Activated naive CD8-positive, alpha-beta T cell treated with anti-CD3 and anti-CD28 coated beads, Interleukin-2, amount 10 ng/mL, durations not matched to agents 7 days and 5 days (primary cell): Measurements from ENCODE around the gene EPHB4. TPM values are rescaled to one million over a fixed set of nuclear protein-coding genes. Genes with fewer than 3 reads are reported as not detected.

Source experiments
- ATAC-seq: fragments of 150-1000 bp; cut with Tn5 transposase; one replicate; pipeline ENCODE4 v1.10.0; 2021; ENCODE audit warnings: low read depth, moderate library complexity
- POLR2A ChIA-PET: fragments of 350-600 bp; sonication (Branson Sonifier 250); formaldehyde crosslinking; loops from one replicate; lab custom pipeline; 2021; ENCODE audit warnings: antibody characterized with exemption; lab: Charles Lee
- DNase-seq: peaks from one replicate; pipeline ENCODE4 v3.0.0; 2021
- H3K27ac Mint-ChIP-seq: one replicate; pipeline ENCODE4 v1.8.0; 2022; ENCODE audit warnings: mild to moderate bottlenecking, mixed read lengths
- H3K27me3 Mint-ChIP-seq: one replicate; pipeline ENCODE4 v1.8.0; 2022; ENCODE audit warnings: mild to moderate bottlenecking, moderate library complexity, mixed read lengths
- H3K36me3 Mint-ChIP-seq: one replicate; pipeline ENCODE4 v1.8.0; 2021; ENCODE audit warnings: mild to moderate bottlenecking, mixed read lengths
- H3K4me1 Mint-ChIP-seq: one replicate; pipeline ENCODE4 v1.8.0; 2021; ENCODE audit warnings: mixed read lengths
- H3K4me3 Mint-ChIP-seq: one replicate; pipeline ENCODE4 v1.8.0; 2022; ENCODE audit warnings: mild to moderate bottlenecking, moderate library complexity, mixed read lengths
- H3K9me3 Mint-ChIP-seq: one replicate; pipeline ENCODE4 v1.8.0; 2021; ENCODE audit warnings: mixed read lengths
- total RNA-seq, 2 experiments: library from RNA; stranded (reverse); gene quantifications; one replicate each; pipeline ENCODE4 v1.2.3, GENCODE V29; 2021

The EPHB4 gene
- total RNA-seq, 2 experiments from 2014 or later: 3.1 to 3.3 TPM

DNA sequence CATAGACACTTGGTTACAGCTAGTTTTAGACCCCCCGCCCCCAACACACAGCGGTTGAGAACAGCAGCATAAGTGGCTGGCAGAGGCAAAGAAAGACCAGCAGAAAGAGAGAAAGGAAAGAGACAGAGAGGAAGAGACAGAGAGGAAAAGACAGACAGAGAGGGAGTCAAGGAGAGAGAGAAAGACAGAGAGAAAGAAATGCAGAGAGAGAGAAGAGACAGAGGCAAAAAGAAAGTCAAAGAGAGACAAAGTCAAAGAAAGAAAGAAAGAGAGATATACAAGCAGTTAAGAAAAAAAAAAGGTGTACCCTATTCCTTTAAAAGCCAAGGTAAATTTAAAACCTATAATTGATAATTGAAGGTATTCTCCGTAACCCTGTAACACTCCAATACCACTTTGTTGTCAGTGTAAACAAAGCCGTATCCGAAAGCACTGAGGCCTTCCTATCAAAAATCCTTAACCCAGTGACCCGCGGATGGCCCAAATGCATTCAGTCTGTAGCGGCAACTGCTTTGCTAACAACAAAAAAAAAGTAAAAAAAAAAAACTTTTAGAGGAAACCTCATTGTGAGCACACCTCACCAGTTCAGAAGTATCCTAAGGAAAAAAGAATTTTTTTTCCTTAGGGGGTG, 13.3 kb upstream of the EPHB4 start:
- H3K4me1 Mint-ChIP-seq: peaks cover 12% of the 10 kb centered on the region
- POLR2A ChIA-PET: no interaction called here
- no peak overlapping the region for H3K4me3 Mint-ChIP-seq
- no peaks in the 10 kb centered on the region for H3K9me3 Mint-ChIP-seq
- H3K27me3 Mint-ChIP-seq: no peaks in the 10 kb centered on the region
- ATAC-seq (no peak), DNase-seq (no peak)
- H3K27ac Mint-ChIP-seq: no peak overlapping the region
- H3K36me3 Mint-ChIP-seq: no peaks in the 10 kb centered on the region

- no peak for DNase-seq
- H3K27ac Mint-ChIP-seq: no peak overlapping the region
- H3K4me3 Mint-ChIP-seq: no peak overlapping the region
- ATAC-seq: no peak
- H3K9me3 Mint-ChIP-seq: no peaks in the 10 kb centered on the region
- H3K36me3 Mint-ChIP-seq: peaks cover under 1% of the 10 kb centered on the region
- no peaks in the 10 kb centered on the region for H3K27me3 Mint-ChIP-seq
- peaks cover 12% of the 10 kb centered on the region for H3K4me1 Mint-ChIP-seq
- POLR2A ChIA-PET: no interaction called here
Observed at GRCh38 chr7:100839361-100839760, 12.0 kb upstream of the EPHB4 start.

DNA sequence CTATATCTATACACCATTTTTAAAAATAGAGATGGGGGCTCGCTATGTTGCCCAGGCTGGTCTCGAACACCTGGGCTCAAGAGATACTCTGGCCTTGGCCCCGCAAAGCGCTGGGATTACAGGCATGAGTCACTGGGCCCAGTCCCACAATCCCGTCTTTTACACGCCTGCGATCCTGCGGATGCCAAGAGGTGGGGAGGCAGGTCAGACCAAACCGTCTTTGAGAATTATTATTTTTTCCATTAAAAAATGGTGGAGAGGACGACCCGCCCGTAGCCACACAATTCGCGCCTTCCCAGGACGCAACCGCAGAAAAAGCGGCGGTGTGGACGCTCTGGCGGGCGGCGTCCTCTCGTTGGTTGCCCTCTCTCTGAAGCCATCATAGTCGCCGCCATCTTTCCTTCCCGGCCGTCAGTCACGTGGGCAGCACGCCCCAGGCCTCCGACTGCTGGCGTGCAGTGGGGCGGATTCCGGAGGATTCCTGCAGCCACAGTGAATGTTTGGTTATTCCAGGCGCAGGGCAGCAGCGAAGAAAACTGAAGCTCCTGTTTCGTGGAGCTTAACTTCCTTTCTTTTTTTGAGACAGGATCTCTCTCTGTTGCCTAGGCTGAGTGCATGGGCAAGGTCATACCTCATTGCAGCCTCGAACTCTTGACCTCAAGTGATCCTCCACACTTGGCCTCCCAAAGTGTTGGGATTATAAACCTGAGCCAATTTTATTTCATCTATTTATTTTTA, 9.9 kb upstream of the EPHB4 start:
- H3K9me3 Mint-ChIP-seq: no peaks in the 10 kb centered on the region
- H3K27me3 Mint-ChIP-seq: no peaks in the 10 kb centered on the region
- peaks cover 1% of the 10 kb centered on the region for H3K36me3 Mint-ChIP-seq
- peaks cover 12% of the 10 kb centered on the region for H3K4me1 Mint-ChIP-seq
- ATAC-seq (peak; percentile 95), DNase-seq (peak; percentile 73)
- H3K27ac Mint-ChIP-seq: peak overlapping the region; percentile 80
- POLR2A ChIA-PET: no interaction called here
- H3K4me3 Mint-ChIP-seq: peak overlapping the region; percentile 83

DNA sequence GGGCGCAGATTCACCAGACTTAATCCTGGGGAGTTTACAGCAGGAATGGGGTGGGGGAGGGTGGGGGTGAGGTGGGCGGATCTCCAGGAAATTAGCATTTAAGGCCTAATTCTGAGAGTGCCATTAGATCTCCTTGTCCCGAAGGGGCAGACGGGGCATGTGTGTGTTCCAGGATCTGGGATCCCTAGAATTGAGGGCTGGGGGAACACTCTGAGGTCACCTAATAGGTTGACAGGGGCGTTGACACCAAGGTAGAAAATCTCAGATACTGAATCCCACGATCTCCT, 9.4 kb upstream of the EPHB4 start:
- H3K36me3 Mint-ChIP-seq: peaks cover 1% of the 10 kb centered on the region
- DNase-seq (no peak), ATAC-seq (no peak)
- peak overlapping the region; percentile 83 for H3K4me3 Mint-ChIP-seq
- peaks cover 12% of the 10 kb centered on the region for H3K4me1 Mint-ChIP-seq
- H3K9me3 Mint-ChIP-seq: no peaks in the 10 kb centered on the region
- POLR2A ChIA-PET: interaction anchor here (0.6 to 1.0 kb wide), 2 partner anchors 20 to 52 kb away, joined by 3 to 4 read pairs; partner anchors contain the start of gene UFSP1
- H3K27me3 Mint-ChIP-seq: no peaks in the 10 kb centered on the region
- peak overlapping the region; percentile 80 for H3K27ac Mint-ChIP-seq

DNA sequence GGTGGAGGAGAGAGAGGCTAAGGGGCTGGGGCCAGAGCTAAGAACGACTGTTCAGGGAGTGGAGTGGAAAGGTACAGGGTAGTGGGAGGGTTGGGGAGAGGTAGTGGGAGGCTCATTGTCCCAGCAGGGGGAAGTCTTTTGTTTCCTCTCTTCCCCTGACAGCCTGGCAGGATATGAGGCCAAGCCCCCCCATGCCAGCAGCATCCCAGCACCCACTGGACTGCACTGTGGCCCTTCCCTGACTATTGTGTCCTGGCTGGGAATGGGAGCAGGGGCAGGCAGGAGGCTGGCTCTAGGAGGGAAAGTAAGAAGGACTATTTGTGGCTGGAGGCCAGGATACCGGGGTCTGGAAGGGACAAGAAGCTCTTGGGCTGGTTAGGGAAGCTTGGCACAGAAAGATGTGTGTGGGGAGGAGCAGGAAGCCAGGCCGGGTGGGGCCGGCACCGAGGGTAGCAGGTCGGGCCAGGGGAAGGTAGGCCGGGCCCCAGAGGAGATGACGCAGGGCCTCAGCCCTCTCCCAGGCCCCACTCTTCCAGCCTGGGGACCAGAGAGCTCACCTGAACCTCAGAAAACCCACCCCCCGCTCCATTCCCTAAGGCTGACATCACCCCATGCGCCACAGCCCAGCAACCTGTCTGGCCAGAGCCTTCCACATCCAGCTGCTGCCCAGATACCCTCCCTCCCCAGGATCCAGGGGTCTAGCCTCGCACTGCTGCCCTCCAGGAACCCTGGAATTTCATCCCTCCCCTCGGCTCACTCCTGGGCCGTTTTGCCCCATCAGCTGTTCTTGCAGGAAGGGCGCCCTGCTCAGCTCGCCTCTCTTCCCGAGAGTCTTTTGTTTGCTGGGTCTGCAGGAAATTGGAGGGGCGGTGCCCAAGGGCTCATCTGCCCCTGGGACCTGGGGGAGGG, 8.8 kb upstream of the EPHB4 start:
- Mint-ChIP-seq H3K9me3 (no peaks in the 10 kb centered on the region), H3K4me3 (peak overlapping the region; percentile 8), H3K27ac (peak overlapping the region; percentile 54), H3K36me3 (peaks cover 1% of the 10 kb centered on the region), H3K27me3 (no peaks in the 10 kb centered on the region), H3K4me1 (peaks cover 12% of the 10 kb centered on the region)
- DNase-seq (no peak), ATAC-seq (no peak)
- POLR2A ChIA-PET: interaction anchor here (0.6 to 1.1 kb wide), 3 partner anchors 21 to 53 kb away, joined by 3 to 4 read pairs (median 3); partner anchors contain the start of genes SRRT and UFSP1

DNA sequence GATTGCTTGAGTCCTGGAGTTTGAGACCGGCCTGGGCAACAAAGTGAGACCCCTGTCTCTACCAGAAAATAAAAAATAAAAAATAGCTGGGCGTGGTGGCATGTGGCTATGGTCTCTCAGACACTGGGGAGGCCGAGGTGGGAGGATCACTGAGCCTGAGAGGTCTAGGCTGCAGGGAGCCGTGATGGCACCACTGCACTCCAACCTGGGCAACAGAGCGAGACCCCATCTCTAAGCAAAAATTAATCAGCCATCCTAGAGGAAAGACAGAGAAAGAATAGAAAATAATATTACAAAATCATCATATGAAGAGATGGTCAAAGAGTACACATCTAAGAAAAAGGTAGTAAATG, 4.9 kb upstream of the EPHB4 start:
- H3K27me3 Mint-ChIP-seq: peaks cover 26% of the 10 kb centered on the region
- POLR2A ChIA-PET: no interaction called here

GRCh38 chr7:100830396-100830795, 3.1 kb upstream of the EPHB4 start:
- POLR2A ChIA-PET: no interaction called here
- no peaks in the 10 kb centered on the region for H3K9me3 Mint-ChIP-seq
- H3K4me3 Mint-ChIP-seq: no peak overlapping the region
- ATAC-seq (no peak), DNase-seq (no peak)
- H3K27me3 Mint-ChIP-seq: peaks cover 39% of the 10 kb centered on the region
- peaks cover 15% of the 10 kb centered on the region for H3K4me1 Mint-ChIP-seq
- H3K27ac Mint-ChIP-seq: no peak overlapping the region
- H3K36me3 Mint-ChIP-seq: peaks cover 1% of the 10 kb centered on the region

More for the DNA sequence above, 4.9 kb upstream of the EPHB4 start:
- no peak overlapping the region for H3K4me3 Mint-ChIP-seq
- H3K27ac Mint-ChIP-seq: no peak overlapping the region
- peaks cover 1% of the 10 kb centered on the region for H3K36me3 Mint-ChIP-seq
- ATAC-seq: no peak
- no peaks in the 10 kb centered on the region for H3K9me3 Mint-ChIP-seq
- no peak for DNase-seq
- H3K4me1 Mint-ChIP-seq: peaks cover 15% of the 10 kb centered on the region

DNA sequence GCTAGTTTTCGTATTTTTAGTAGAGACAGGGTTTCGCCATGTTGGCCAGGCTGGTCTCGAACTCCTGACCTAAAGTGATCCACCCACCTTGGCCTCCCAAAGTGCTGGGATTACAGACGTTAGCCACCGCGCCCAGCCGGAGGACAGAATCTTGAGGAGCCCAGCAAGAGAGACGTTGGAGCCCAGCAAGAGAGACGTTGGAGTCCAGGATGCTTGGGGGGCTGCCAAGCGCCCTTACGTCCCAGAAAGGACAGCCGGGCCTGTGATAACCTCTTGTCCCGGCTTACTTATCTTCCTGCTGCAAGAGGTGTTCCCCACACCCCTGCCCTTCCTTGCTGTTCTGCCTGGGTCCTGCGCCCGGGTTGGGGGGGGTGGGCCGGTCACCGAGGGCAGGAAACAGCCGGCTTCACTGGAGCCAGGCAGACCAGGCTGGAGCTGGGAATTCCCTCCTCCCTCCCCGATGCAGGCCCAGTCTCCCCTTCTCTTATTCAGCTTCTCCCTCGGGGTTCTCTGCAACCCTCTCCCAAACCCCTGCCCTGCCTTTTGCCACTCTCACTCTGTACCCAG, 1.9 kb upstream of the EPHB4 start:
- peaks cover 45% of the 10 kb centered on the region for H3K27me3 Mint-ChIP-seq
- DNase-seq: no peak
- H3K27ac Mint-ChIP-seq: no peak overlapping the region
- no peaks in the 10 kb centered on the region for H3K9me3 Mint-ChIP-seq
- no peak for ATAC-seq
- H3K4me3 Mint-ChIP-seq: no peak overlapping the region
- H3K36me3 Mint-ChIP-seq: no peaks in the 10 kb centered on the region
- H3K4me1 Mint-ChIP-seq: peaks cover 16% of the 10 kb centered on the region
- POLR2A ChIA-PET: no interaction called here

DNA sequence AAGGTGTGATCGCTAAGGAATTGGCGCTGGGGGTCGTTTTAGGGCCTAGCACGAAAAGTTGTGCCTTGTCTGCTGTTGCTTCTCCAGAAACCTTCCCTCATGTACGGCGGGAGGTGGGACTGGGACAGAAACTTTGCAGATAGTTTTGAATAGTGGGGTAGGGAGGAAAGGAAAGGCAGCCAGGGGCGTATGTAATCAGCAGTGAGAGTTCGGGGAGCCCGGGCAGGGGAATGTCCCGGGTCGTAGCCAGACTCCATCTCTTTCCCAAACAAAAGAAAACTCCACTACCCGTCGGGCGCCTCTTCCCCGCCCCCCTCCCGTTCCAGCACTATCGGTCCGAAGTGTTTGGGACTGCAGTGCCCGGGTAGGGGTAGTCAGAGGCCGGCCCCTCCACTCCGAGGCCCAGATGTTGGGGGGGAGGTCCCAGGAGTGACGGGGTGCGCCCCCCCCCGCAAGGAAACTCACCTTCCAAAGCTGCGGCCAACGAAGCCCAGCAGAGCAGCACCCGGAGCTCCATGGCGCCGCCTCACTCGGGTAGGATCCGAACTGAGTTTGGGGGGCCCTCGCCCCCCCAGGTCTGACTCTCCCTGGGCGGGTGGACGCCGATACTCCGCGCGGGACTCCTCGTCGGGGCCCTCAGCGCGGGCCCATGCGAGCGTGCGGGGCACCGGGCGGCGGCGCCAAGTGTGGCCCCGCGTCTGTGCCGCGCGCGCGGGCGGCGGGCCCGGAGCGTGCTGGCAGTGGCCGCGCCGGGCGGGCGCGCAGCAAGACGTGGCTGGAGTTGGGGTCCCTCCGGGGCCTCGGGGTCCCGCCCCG, 601 bp downstream of the EPHB4 start:
- DNase-seq: peak; percentile 48
- Mint-ChIP-seq H3K36me3 (no peaks in the 10 kb centered on the region), H3K4me1 (peaks cover 16% of the 10 kb centered on the region), H3K4me3 (peak overlapping the region; percentile 51), H3K27ac (no peak overlapping the region), H3K9me3 (no peaks in the 10 kb centered on the region), H3K27me3 (peaks cover 51% of the 10 kb centered on the region)
- ATAC-seq: peak; percentile 55
- POLR2A ChIA-PET: interaction anchor here (1.0 kb wide), 1 partner anchor 48 kb away, joined by 3 read pairs; the partner anchor contains the start of gene SRRT

DNA sequence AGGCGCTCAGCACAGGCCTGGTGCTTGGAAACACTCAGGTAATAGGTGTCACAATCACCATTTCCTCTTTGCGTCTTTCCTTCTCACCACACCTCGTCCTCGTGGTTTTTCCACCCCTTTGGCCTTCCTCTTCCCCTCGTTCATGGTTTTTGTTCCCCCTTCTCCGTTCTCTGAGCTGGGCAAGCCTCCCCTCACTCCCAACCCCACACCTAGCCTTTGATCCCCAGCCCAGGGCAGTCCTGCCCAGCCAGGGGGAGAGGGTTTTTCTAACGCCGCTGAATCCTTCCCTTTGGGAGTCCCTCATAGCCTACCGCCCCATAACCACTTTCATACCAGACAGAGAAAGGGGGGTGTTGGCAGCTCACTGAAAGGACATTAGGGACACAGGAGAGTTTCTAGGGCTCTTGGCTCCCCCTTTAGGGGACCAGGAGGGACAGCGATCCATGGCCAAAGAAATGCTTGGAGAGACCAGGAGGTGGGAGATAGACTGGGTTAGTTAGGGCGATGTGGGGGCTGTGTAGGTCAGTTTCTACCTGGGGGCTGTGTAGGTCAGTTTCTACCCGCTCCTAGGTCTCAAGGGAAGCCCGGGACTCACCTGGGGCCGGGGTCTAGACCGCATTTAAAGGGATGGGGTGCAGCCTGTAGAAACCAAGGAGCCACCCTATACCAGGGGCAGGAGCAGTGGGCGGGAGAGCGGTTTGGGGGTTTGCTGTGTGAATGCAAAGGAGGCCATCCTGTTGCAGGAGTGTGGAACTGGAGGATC, 1.4 kb downstream of the EPHB4 start:
- Mint-ChIP-seq H3K27ac (no peak overlapping the region), H3K4me3 (peak overlapping the region; percentile 51), H3K27me3 (peaks cover 49% of the 10 kb centered on the region), H3K4me1 (peaks cover 16% of the 10 kb centered on the region), H3K36me3 (no peaks in the 10 kb centered on the region), H3K9me3 (no peaks in the 10 kb centered on the region)
- DNase-seq (no peak), ATAC-seq (no peak)
- POLR2A ChIA-PET: no interaction called here

DNA sequence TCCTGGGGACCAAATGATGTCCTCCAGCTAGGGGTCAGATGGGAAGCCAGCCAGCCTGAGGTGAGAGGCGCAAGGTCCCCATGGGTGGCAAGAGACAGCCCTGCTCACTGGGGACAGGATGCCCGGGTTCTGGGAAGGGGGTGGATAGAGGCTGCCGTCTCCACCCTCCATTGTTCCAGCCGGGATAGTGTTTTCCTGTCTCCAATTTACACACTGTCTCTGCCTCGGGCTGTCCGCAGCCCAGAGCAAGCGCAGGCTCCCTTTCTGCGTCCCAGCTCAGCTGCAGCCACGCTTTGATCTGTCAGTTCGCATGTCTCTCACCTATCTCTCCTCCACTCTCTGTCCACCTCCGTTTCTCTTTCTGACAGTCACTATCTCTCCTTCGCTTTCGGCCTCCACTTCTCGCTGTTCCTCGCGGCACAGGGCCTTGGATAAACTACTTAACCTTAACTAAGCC, 2.1 kb downstream of the EPHB4 start:
- Mint-ChIP-seq H3K9me3 (no peaks in the 10 kb centered on the region), H3K27me3 (peaks cover 46% of the 10 kb centered on the region), H3K36me3 (no peaks in the 10 kb centered on the region), H3K27ac (no peak overlapping the region), H3K4me3 (no peak overlapping the region), H3K4me1 (peaks cover 16% of the 10 kb centered on the region)
- ATAC-seq (no peak), DNase-seq (no peak)
- POLR2A ChIA-PET: no interaction called here
